Measurements from ENCODE around the gene ADAM15.
A peak's percentile ranks its signal among the peaks of the same experiment; 100 is the strongest.

ADAM15 gene

GRCh38 chr1:155012776-155013602, 38.1 kb upstream of the ADAM15 start:
- DNase-seq (ENCODE audit: low spot score), result no peak

- no peak for DNase-seq (ENCODE audit: low spot score)
Observed at GRCh38 chr1:155013632-155014031, 37.5 kb upstream of the ADAM15 start.

GRCh38 chr1:155014709-155015508, 36.2 kb upstream of the ADAM15 start:
- DNase-seq (ENCODE audit: low spot score), result no peak

- DNase-seq (ENCODE audit: low spot score), result no peak
Observed at GRCh38 chr1:155015527-155016230, 35.4 kb upstream of the ADAM15 start.

- DNase-seq (ENCODE audit: low spot score), result no peak
Observed at GRCh38 chr1:155016231-155016831, 34.8 kb upstream of the ADAM15 start.

GRCh38 chr1:155017041-155017945, 33.8 kb upstream of the ADAM15 start:
- DNase-seq (ENCODE audit: low spot score), result peak; percentile 87

- no peak for DNase-seq (ENCODE audit: low spot score)
Observed at GRCh38 chr1:155017946-155018316, 33.2 kb upstream of the ADAM15 start.

- DNase-seq (ENCODE audit: low spot score), result no peak
Observed at GRCh38 chr1:155018617-155019348, 32.3 kb upstream of the ADAM15 start.

GRCh38 chr1:155019377-155020245, 31.5 kb upstream of the ADAM15 start:
- DNase-seq (ENCODE audit: low spot score), result no peak

GRCh38 chr1:155022136-155022926, 28.8 kb upstream of the ADAM15 start:
- DNase-seq (ENCODE audit: low spot score), result no peak

- no peak for DNase-seq (ENCODE audit: low spot score)
Observed at GRCh38 chr1:155022927-155023236, 28.2 kb upstream of the ADAM15 start.

GRCh38 chr1:155023627-155024026, 27.5 kb upstream of the ADAM15 start:
- no peak for DNase-seq (ENCODE audit: low spot score)

GRCh38 chr1:155024315-155024714, 26.8 kb upstream of the ADAM15 start:
- DNase-seq (ENCODE audit: low spot score), result no peak

GRCh38 chr1:155026154-155026553, 25.0 kb upstream of the ADAM15 start:
- no peak for DNase-seq (ENCODE audit: low spot score)

GRCh38 chr1:155026588-155026987, 24.5 kb upstream of the ADAM15 start:
- no peak for DNase-seq (ENCODE audit: low spot score)

- DNase-seq (ENCODE audit: low spot score), result no peak
Observed at GRCh38 chr1:155029513-155030242, 21.4 kb upstream of the ADAM15 start.

- no peak for DNase-seq (ENCODE audit: low spot score)
Observed at GRCh38 chr1:155030243-155030795, 20.8 kb upstream of the ADAM15 start.

GRCh38 chr1:155030899-155031298, 20.2 kb upstream of the ADAM15 start:
- no peak for DNase-seq (ENCODE audit: low spot score)
